A549 (cell line): ENCODE data around the gene AUTS2. TPM values are rescaled to one million over a fixed set of nuclear protein-coding genes. Genes with fewer than 3 reads are reported as not detected.

ENCODE experiments used
- ATAC-seq, 2 experiments: fragments of 200-7000 bp in 1 of 2; fragments of >200 bp in 1 of 2; cut with Nextera tagmentation in 1 of 2; cut with Tn5 transposase in 1 of 2; 3 replicates each; pipeline versions ENCODE4 v1.8.0 to v1.9.1; 2018 to 2020; ENCODE audit warnings: mild to moderate bottlenecking in 1 of 2, moderate library complexity in 1 of 2
- CTCF ChIA-PET: fragments of 300-600 bp; sonication (Branson Sonifier 250); formaldehyde crosslinking; extraction: SDS; loops from one replicate; lab custom pipeline; 2021; ENCODE audit warnings: antibody characterized with exemption, inconsistent platforms; lab: Yijun Ruan, JAX
- POLR2A ChIA-PET: fragments of 350-600 bp; formaldehyde crosslinking; extraction: SDS; loops from one replicate; lab custom pipeline; 2021; ENCODE audit warnings: antibody characterized with exemption, inconsistent platforms; lab: Yijun Ruan, JAX
- DNase-seq, 2 experiments: peaks; one replicate each; pipeline versions ENCODE4 v3.0.0 to v3.0.0-alpha.2; 2011 to 2016; ENCODE audit warnings: low read depth in 1 of 2, low spot score in 1 of 2
- FAIRE-seq: peaks from 2 replicates; lab custom pipeline; 2011; peaks lifted over from hg19 to GRCh38; lab: Jason Lieb, UNC
- H3K27ac ChIP-seq, 2 experiments: fragments of >200 bp; sonication (Bioruptor Twin); formaldehyde crosslinking; 3 replicates each; pipeline ENCODE4 v1.5.1; 2016 to 2017
- H3K4me1 ChIP-seq: fragments of >200 bp; sonication (Bioruptor Twin); formaldehyde crosslinking; 3 replicates; pipeline ENCODE4 v1.6.1; 2016
- H3K4me2 ChIP-seq: fragments of >200 bp; sonication (Bioruptor Twin); formaldehyde crosslinking; 3 replicates; pipeline ENCODE4 v1.6.1; 2016
- H3K4me3 ChIP-seq: fragments of >200 bp; sonication (Bioruptor Twin); formaldehyde crosslinking; 3 replicates; pipeline ENCODE4 v1.5.1; 2016
- H3K9me3 ChIP-seq: fragments of >200 bp; sonication (Bioruptor Twin); formaldehyde crosslinking; 3 replicates; pipeline ENCODE4 v1.6.1; 2016
- BCL3 ChIP-seq: fragments of >200 bp; sonication (Bioruptor Twin); formaldehyde crosslinking; IDR thresholded peaks from 3 replicates; pipeline ENCODE4 v1.6.1; 2016
- EP300 ChIP-seq, 2 experiments: fragments of >200 bp; sonication (Bioruptor Twin); formaldehyde crosslinking; IDR thresholded peaks; 2 replicates in 1 of 2; 3 replicates in 1 of 2; pipeline ENCODE4 v1.6.1; 2016 to 2017
- FOSL2 ChIP-seq, 2 experiments: fragments of 450-650 bp in 1 of 2; fragments of >200 bp in 1 of 2; sonication (Bioruptor Twin) in 1 of 2; formaldehyde crosslinking; IDR thresholded peaks; 2 replicates each; pipeline versions ENCODE4 v1.5.0 to v1.6.1; 2016 to 2020; ENCODE audit warnings: mild to moderate bottlenecking in 1 of 2, moderate library complexity in 1 of 2
- FOXS1 ChIP-seq: fragments of 250-450 bp; sonication (Bioruptor Pico); IDR thresholded peaks from 2 replicates; pipeline ENCODE4 v1.5.0; 2020; ENCODE audit warnings: mild to moderate bottlenecking, moderate library complexity
- HDAC2 ChIP-seq: fragments of 200-600 bp; sonication (generic); IDR thresholded peaks from 2 replicates; pipeline ENCODE4 v1.6.1; 2016
- HEYL ChIP-seq: fragments of 250-450 bp; sonication (Bioruptor Pico); IDR thresholded peaks from 2 replicates; pipeline ENCODE4 v1.8.0; 2021; ENCODE audit warnings: mild to moderate bottlenecking, moderate library complexity
- HOXB13 ChIP-seq: fragments of 250-450 bp; sonication (Bioruptor Pico); IDR thresholded peaks from 2 replicates; pipeline ENCODE4 v1.5.0; 2020; ENCODE audit warnings: low read depth, mild to moderate bottlenecking, moderate library complexity
- NFE2L2 ChIP-seq: fragments of 150-350 bp; conservative IDR thresholded peaks from 2 replicates; pipeline ENCODE4 v1.6.1; 2014; ENCODE audit warnings: low read length
- NPAS2 ChIP-seq: fragments of 250-450 bp; sonication (Bioruptor Pico); IDR thresholded peaks from 2 replicates; pipeline ENCODE4 v1.8.0; 2022; ENCODE audit warnings: mild to moderate bottlenecking, moderate library complexity, borderline replicate concordance
- PBX3 ChIP-seq: IDR thresholded peaks from 2 replicates; pipeline ENCODE4 v1.6.1; 2012
- POLR2A ChIP-seq: IDR thresholded peaks from 2 replicates; pipeline ENCODE4 v1.6.1; 2012; ENCODE audit warnings: mild to moderate bottlenecking, low read length
- RARB ChIP-seq: fragments of 250-450 bp; sonication (Bioruptor Pico); IDR thresholded peaks from 2 replicates; pipeline ENCODE4 v1.8.0; 2021; ENCODE audit warnings: mild to moderate bottlenecking, moderate library complexity
- REST ChIP-seq: fragments of 200-600 bp; sonication (generic); IDR thresholded peaks from 2 replicates; pipeline ENCODE4 v1.6.1; 2016; ENCODE audit warnings: antibody characterized with exemption, mild to moderate bottlenecking, moderate library complexity
- RFX5 ChIP-seq: fragments of 450-650 bp; IDR thresholded peaks from 2 replicates; pipeline ENCODE4 v1.7.1; 2014; ENCODE audit warnings: antibody characterized with exemption, mild to moderate bottlenecking, moderate library complexity
- SMC3 ChIP-seq: fragments of >200 bp; sonication (Bioruptor Twin); formaldehyde crosslinking; IDR thresholded peaks from 3 replicates; pipeline ENCODE4 v1.6.1; 2018; ENCODE audit warnings: inconsistent platforms
- SREBF2 ChIP-seq: fragments of 450-650 bp; IDR thresholded peaks from 2 replicates; pipeline ENCODE4 v1.6.1; 2014; ENCODE audit warnings: mild to moderate bottlenecking, moderate library complexity
- ZC3H11A ChIP-seq: fragments of 450-650 bp; IDR thresholded peaks from 2 replicates; pipeline ENCODE4 v1.6.1; 2014; ENCODE audit warnings: antibody characterized with exemption, mild to moderate bottlenecking
- WGBS: methylation state at CpG from one replicate; pipeline ENCODE4 v1.1.6; 2017; ENCODE audit errors: missing lambda C conversion rate; 5-methylcytosine and 5-hydroxymethylcytosine counted together
- polyA plus RNA-seq, 4 experiments: library from polyadenylated mRNA; depleted of rRNA in 3 of 4; stranded (reverse); fragments of >200 nt; fragmentation: RNase III in 1 of 4; extraction: RNeasy Plus Mini Kit Qiagen cat#74134 plus additional on column Dnase treatment in 1 of 4; gene quantifications; 2 replicates in 3 of 4; 3 replicates in 1 of 4; pipeline ENCODE4 v1.2.3, GENCODE V29; 2011 to 2017
- TF ChIP-seq, protein P1 (sequence below): fragments of 450-650 bp; IDR thresholded peaks from 2 replicates; pipeline ENCODE4 v1.6.1; 2014; ENCODE audit warnings: antibody characterized with exemption
- TF ChIP-seq, protein P2 (sequence below): fragments of 150-350 bp; IDR thresholded peaks from 2 replicates; pipeline ENCODE4 v1.6.1; 2014; ENCODE audit warnings: low read depth, mild to moderate bottlenecking, low read length

Gene AUTS2
- polyA plus RNA-seq, 2 of the 4 experiments (the other 2 are of a cell fraction): 1.6 to 3.6 TPM

GRCh38 chr7:70765651-70766050 lies 1167.4 kb downstream of the AUTS2 start (continued):
- TF ChIP-seq ZC3H11A: no peak
- no peak for TF ChIP-seq EP300 (IDR thresholded peaks at IDR 0.05)
- no peak for TF ChIP-seq SREBF2
- no peak for TF ChIP-seq SMC3
- no peak for TF ChIP-seq NFE2L2
- no peak for TF ChIP-seq RFX5
- TF ChIP-seq FOXS1 (CRISPR knock-in tag): no peak
- no peak for TF ChIP-seq POLR2A

GRCh38 chr7:70766109-70766508 lies 1167.8 kb downstream of the AUTS2 start:
- FAIRE-seq: no peak
- POLR2A ChIA-PET: no interaction called here
- no peaks in the 10 kb centered on the region for H3K9me3 ChIP-seq
- TF ChIP-seq NPAS2 (CRISPR knock-in tag) (no peak), BCL3 (no peak), REST (no peak), FOSL2 (IDR thresholded peaks at IDR 0.05) (no peak), FOSL2 (CRISPR knock-in tag; IDR thresholded peaks at IDR 0.05) (no peak), PBX3 (no peak), HDAC2 (no peak), RARB (CRISPR knock-in tag) (no peak), HEYL (CRISPR knock-in tag) (no peak)
- TF ChIP-seq, protein P1, sequence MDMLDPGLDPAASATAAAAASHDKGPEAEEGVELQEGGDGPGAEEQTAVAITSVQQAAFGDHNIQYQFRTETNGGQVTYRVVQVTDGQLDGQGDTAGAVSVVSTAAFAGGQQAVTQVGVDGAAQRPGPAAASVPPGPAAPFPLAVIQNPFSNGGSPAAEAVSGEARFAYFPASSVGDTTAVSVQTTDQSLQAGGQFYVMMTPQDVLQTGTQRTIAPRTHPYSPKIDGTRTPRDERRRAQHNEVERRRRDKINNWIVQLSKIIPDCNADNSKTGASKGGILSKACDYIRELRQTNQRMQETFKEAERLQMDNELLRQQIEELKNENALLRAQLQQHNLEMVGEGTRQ: no peak
- TF ChIP-seq, protein P2, sequence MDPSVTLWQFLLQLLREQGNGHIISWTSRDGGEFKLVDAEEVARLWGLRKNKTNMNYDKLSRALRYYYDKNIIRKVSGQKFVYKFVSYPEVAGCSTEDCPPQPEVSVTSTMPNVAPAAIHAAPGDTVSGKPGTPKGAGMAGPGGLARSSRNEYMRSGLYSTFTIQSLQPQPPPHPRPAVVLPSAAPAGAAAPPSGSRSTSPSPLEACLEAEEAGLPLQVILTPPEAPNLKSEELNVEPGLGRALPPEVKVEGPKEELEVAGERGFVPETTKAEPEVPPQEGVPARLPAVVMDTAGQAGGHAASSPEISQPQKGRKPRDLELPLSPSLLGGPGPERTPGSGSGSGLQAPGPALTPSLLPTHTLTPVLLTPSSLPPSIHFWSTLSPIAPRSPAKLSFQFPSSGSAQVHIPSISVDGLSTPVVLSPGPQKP: no peak
- TF ChIP-seq, all 56 proteins: peak for 0
- Histone ChIP-seq H3K4me2 (no peak overlapping the region), H3K27ac (no peak overlapping the region), H3K4me1 (no peaks in the 10 kb centered on the region), H3K4me3 (no peak overlapping the region)
- ATAC-seq: no peak
- 61% methylated on average over 18 of the region's 21 CpGs for WGBS
- CTCF ChIA-PET: no interaction called here
- DNase-seq: no peak

GRCh38 chr7:70766694-70767093 lies 1168.4 kb downstream of the AUTS2 start:
- Histone ChIP-seq H3K9me3 (no peaks in the 10 kb centered on the region), H3K27ac (no peak overlapping the region), H3K4me1 (no peaks in the 10 kb centered on the region), H3K4me3 (no peak overlapping the region), H3K4me2 (no peak overlapping the region)
- no peak for TF ChIP-seq HOXB13 (CRISPR knock-in tag)
- 59% methylated on average over 4 of the region's 4 CpGs for WGBS
- no peak for DNase-seq
- no peak for FAIRE-seq
- ChIA-PET POLR2A (no interaction called here), CTCF (no interaction called here)
- no peak for ATAC-seq
